ENCODE results near the gene OCLN.

GRCh38 chr5:69492391-69492922 lies at the start of gene OCLN:
- TF ChIP-seq CTCF (IDR thresholded peaks at IDR 0.05), result peak in 2 of 6 experiments; percentile 40 to 59
- TF ChIP-seq POLR2A (IDR thresholded peaks at IDR 0.05), result peak in 3 of 4 donors; percentile 83 to 94 (median 90)
